GM21619 (cell line): ENCODE data around the gene PTGDR.

Experiments
- ATAC-seq: cut with Tn5 transposase; IDR thresholded peaks from one replicate; pipeline ENCODE4 v1.9.1; 2021; ENCODE audit not compliant: unreplicated experiment

The PTGDR gene

GRCh38 chr14:52263190-52263589 lies 4.3 kb upstream of the PTGDR start:
- ATAC-seq, result no peak

GRCh38 chr14:52265253-52265652 lies 2.2 kb upstream of the PTGDR start:
- ATAC-seq, result peak; percentile 65

- no peak for ATAC-seq
Observed at GRCh38 chr14:52266179-52266578, 1.3 kb upstream of the PTGDR start.

GRCh38 chr14:52266782-52267181 lies 716 bp upstream of the PTGDR start:
- ATAC-seq, result no peak

- ATAC-seq, result no peak
Observed at GRCh38 chr14:52268279-52269061, 972 bp downstream of the PTGDR start.

- no peak for ATAC-seq
Observed at GRCh38 chr14:52269100-52269499, 1.6 kb downstream of the PTGDR start.

- ATAC-seq, result no peak
Observed at GRCh38 chr14:52269982-52270381, 2.5 kb downstream of the PTGDR start.

GRCh38 chr14:52271538-52271937 lies 4.0 kb downstream of the PTGDR start:
- ATAC-seq, result no peak

GRCh38 chr14:52272375-52272774 lies 4.9 kb downstream of the PTGDR start:
- no peak for ATAC-seq

GRCh38 chr14:52275372-52275771 lies 7.9 kb downstream of the PTGDR start:
- ATAC-seq, result no peak

GRCh38 chr14:52277552-52277951 lies 10.1 kb downstream of the PTGDR start:
- ATAC-seq, result no peak

GRCh38 chr14:52279408-52279807 lies 11.9 kb downstream of the PTGDR start:
- no peak for ATAC-seq

- ATAC-seq, result no peak
Observed at GRCh38 chr14:52283099-52283498, 15.6 kb downstream of the PTGDR start.

GRCh38 chr14:52286661-52287649 lies 19.5 kb downstream of the PTGDR start:
- ATAC-seq, result no peak

GRCh38 chr14:52296378-52296777 lies 28.9 kb downstream of the PTGDR start:
- ATAC-seq, result no peak

- no peak for ATAC-seq
Observed at GRCh38 chr14:52298795-52299194, 31.3 kb downstream of the PTGDR start.

- no peak for ATAC-seq
Observed at GRCh38 chr14:52299692-52300278, 32.3 kb downstream of the PTGDR start.

- no peak for ATAC-seq
Observed at GRCh38 chr14:52303236-52303635, 35.7 kb downstream of the PTGDR start.

GRCh38 chr14:52304248-52304904 lies 36.9 kb downstream of the PTGDR start:
- no peak for ATAC-seq

GRCh38 chr14:52305014-52305413 lies 37.5 kb downstream of the PTGDR start:
- ATAC-seq, result no peak

GRCh38 chr14:52307376-52307775 lies 39.9 kb downstream of the PTGDR start:
- ATAC-seq, result no peak
